GM12864 (cell line): ENCODE results near the gene METTL4.

Source experiments
- DNase-seq: peaks from one replicate; pipeline ENCODE4 v3.0.0-alpha.2; 2011; ENCODE audit warnings: low read depth
- H3K4me3 ChIP-seq: 2 replicates; pipeline ENCODE4 v1.5.1; 2011; ENCODE audit warnings: mild to moderate bottlenecking, low read depth, low read length, control low read depth
- CTCF ChIP-seq: IDR thresholded peaks from 2 replicates; pipeline ENCODE4 v1.5.1; 2011; ENCODE audit warnings: low read depth, mild to moderate bottlenecking, moderate library complexity, low read length, control low read depth, inconsistent platforms; ENCODE audit errors: missing control alignments

Gene METTL4

GRCh38 chr18:2564373-2564772 is 6.9 kb downstream of the METTL4 start:
- no peak overlapping the region for H3K4me3 ChIP-seq
- TF ChIP-seq CTCF, result no peak
- no peak for DNase-seq

- H3K4me3 ChIP-seq, result no peak overlapping the region
- no peak for TF ChIP-seq CTCF
- DNase-seq, result no peak
Observed at GRCh38 chr18:2559249-2559648, 12.1 kb downstream of the METTL4 start.

- H3K4me3 ChIP-seq, result no peak overlapping the region
- DNase-seq, result no peak
- no peak for TF ChIP-seq CTCF
Observed at GRCh38 chr18:2557536-2557935, 13.8 kb downstream of the METTL4 start.

- no peak overlapping the region for H3K4me3 ChIP-seq
- no peak for DNase-seq
- no peak for TF ChIP-seq CTCF
Observed at GRCh38 chr18:2555895-2556294, 15.4 kb downstream of the METTL4 start.

GRCh38 chr18:2554696-2555095 is 16.6 kb downstream of the METTL4 start:
- TF ChIP-seq CTCF, result no peak
- no peak for DNase-seq
- no peak overlapping the region for H3K4me3 ChIP-seq

- DNase-seq, result no peak
- H3K4me3 ChIP-seq, result no peak overlapping the region
- no peak for TF ChIP-seq CTCF
Observed at GRCh38 chr18:2551425-2551824, 19.9 kb downstream of the METTL4 start.

- no peak for TF ChIP-seq CTCF
- DNase-seq, result no peak
- no peak overlapping the region for H3K4me3 ChIP-seq
Observed at GRCh38 chr18:2549462-2549861, 21.8 kb downstream of the METTL4 start.
